Measurements from ENCODE around the gene OBP2A. TPM values are rescaled to one million over a fixed set of nuclear protein-coding genes. Genes with fewer than 3 reads are reported as not detected.

Gene OBP2A, protein sequence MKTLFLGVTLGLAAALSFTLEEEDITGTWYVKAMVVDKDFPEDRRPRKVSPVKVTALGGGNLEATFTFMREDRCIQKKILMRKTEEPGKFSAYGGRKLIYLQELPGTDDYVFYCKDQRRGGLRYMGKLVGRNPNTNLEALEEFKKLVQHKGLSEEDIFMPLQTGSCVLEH
- not detected in 5 replicates for total RNA-seq (2022; extraction: Qiagen RNA extraction)

DNA sequence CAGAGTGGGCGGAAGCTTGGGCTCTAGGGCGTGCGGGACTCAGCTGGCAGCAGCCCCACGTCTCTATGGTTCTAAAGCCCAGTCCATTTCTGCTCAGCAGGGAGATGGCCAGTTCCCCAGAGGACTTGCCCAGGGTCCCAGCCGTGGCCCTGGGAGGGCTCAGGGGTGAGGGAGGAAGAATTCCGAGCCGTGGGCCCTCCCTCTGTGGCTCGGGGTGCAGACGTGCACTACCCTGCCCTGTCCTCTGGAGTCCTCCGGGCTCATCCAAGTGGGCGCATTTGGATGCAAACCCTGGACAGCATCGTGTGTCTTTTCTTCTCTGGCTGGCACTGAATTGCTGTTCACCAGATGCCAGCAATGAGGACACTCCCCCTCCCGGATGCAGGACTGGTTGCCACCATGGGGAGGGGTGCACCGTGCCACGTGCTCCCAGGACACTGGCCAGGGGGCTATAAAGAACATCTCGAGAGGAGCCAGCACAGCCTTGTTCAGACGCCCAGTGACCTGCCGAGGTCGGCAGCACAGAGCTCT is at the start of gene OBP2A:
Gene OBP2A, plus strand, starts transcription at position 481 of the 531 bp plus-strand sequence. CDS start 55 bp downstream, outside the sequence.

DNA sequence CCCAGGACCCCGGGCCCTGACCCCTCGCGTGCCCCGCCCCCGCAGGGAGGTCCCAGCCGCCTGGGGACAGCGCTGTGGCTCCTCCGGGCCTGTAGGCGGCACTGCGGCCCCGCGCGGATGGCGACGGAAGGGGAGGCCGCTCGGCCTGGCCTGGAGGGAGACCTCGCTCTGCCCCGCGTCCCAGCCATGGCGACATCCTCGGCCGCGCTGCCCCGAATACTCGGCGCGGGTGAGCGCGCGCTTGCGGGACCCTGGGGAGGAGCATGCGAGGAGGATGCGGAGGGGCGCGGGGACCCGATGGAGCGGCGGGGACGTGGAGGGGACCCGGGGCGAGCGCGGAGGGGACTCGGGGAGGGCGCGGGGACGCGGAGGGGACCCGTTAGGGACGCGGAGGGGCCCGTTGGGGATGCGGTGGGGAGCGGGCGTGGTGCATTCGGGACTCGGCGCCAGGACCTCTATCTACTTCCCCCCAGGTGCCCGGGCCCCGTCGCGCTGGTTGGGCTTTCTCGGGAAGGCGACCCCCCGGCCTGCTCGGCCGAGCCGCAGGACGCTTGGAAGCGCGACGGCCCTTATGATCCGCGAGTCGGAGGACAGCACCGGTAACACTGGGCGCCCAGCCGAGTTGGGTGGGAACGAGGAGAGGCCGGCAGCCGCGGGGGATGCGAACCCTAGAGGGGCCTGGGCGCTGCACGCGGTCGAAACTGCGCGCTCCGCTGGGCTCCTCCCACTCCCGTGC is 45.2 kb upstream of the OBP2A start, which contains the start of gene MRPS2:
Gene MRPS2, plus strand, starts transcription at position 158 of the 736 bp plus-strand sequence. Its CDS starts 29 bp downstream, at position 187.

DNA sequence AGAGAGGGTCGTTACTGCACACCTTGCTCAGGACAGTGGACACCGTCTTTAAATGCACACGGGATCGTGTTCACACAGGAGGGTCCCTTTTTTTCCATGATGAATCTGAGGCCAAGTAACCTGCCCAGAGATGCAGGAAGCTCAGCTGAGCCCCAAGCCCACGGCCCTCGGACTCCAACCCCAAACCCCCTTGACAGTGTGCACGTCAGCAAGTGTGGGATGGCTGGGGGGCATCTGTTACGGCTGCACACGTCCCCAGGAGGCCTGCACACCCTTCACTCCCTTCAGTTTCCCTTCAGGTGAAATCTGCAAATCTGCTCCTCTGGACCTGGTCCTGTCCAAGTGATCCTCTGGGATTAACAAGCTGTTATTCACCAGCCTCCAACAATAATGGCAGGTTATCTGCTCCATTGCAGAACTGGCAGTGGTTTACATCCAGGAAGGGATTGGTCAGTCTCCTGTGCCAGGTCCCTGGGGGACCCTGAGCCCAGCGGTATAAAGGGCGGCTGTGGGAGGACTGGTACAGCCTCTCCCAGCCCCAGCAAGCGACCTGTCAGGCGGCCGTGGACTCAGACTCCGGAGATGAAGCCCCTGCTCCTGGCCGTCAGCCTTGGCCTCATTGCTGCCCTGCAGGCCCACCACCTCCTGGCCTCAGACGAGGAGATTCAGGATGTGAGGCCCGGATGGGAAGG is 24.9 kb upstream of the OBP2A start, which contains the start of gene LCN1:
Gene LCN1, plus strand, starts transcription at position 525 of the 692 bp plus-strand sequence. Its CDS starts 58 bp downstream, at position 583.

DNA sequence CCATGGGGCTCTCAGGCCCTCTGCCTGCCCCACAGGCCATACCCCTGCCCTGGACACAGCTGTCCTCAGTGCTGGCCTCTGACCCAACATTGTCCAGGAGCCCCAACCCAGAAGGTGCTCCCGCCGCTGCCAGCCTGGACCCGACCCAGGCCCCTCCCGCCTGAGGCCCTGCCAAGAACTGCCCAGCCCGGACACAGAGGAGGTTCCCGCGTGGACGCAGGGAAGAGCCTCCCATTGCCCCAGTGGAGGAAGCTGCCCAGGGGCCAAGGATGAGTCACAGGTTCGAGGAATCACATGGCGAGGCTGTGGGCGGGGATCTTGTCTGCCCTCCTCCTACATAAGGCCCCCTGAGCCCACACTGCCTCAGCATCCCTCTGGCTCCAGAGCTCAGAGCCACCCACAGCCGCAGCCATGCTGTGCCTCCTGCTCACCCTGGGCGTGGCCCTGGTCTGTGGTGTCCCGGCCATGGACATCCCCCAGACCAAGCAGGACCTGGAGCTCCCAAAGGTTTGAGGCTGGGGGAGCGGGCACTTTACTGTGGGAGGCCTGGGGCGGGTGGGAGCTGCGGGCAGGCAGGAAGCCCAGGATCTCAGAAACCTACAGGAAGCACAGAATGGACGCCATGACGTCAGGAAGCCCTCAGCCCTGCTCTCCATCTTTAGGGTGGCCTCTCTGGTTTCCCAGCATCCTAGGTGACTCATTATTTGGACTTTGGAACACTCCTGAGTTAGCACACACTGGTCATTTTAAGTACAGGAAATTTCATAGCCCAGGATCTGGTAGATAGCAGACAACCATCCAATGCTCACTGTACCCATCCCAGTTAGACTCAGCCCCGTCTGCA is 15.7 kb downstream of the OBP2A start, which contains the start of gene PAEP:
Gene PAEP, plus strand, starts transcription at position 366 of the 844 bp plus-strand sequence.

Other genes with a start within 250 kb of the OBP2A start
- 15.6 to 21.1 TPM (median 20.0 TPM) in 5 replicates for gene PPP1R26, start 66.3 kb upstream of the OBP2A start, total RNA-seq (2022; extraction: Qiagen RNA extraction)
- gene MRPS2, start 45.4 kb upstream of the OBP2A start, total RNA-seq (2022; extraction: Qiagen RNA extraction) = 100 to 138 TPM (median 135 TPM) in 5 replicates
- gene LCN1, start 24.7 kb upstream of the OBP2A start, total RNA-seq (2022; extraction: Qiagen RNA extraction) = 0.12 TPM in 1 of 5 replicates, not detected in the others
- 0.14 to 0.28 TPM (median 0.21 TPM) in 5 replicates for gene PAEP, start 15.6 kb downstream of the OBP2A start, total RNA-seq (2022; extraction: Qiagen RNA extraction)
- not detected in 5 replicates for gene GLT6D1, start 93.4 kb downstream of the OBP2A start, total RNA-seq (2022; extraction: Qiagen RNA extraction)
- not detected in 5 replicates for gene LCN9, start 117.2 kb downstream of the OBP2A start, total RNA-seq (2022; extraction: Qiagen RNA extraction)
- not detected in 5 replicates for gene SOHLH1, start 153.4 kb downstream of the OBP2A start, total RNA-seq (2022; extraction: Qiagen RNA extraction)
- 0.01 to 0.06 TPM in 2 of 5 replicates, not detected in the others for gene KCNT1, start 156.1 kb downstream of the OBP2A start, total RNA-seq (2022; extraction: Qiagen RNA extraction)

All from A549 treated with CORT108297 at 1 μM for 4 hours (cell line).